ENCODE results near the gene KIF6.

The KIF6 gene

DNA sequence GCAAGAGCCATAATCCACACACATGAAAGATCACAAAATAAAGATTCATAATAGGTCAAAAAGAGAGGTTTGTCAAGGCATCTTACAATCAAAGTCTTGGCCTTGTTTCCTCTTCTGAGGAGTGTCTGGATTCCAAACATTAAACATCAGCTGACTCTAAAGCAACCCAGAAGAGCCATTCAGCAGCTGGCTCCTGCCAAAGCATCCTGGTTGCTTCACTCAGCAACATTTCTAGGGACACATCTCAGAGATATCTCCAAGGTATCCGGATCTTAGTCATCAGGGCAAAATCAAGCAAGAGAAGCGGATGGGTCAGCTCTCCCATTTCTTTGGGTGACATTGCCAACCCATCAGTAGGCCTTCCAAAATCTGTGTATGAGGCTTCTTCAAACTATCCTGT lies 139.6 kb downstream of the KIF6 start:
- DNase-seq: no peak

DNA sequence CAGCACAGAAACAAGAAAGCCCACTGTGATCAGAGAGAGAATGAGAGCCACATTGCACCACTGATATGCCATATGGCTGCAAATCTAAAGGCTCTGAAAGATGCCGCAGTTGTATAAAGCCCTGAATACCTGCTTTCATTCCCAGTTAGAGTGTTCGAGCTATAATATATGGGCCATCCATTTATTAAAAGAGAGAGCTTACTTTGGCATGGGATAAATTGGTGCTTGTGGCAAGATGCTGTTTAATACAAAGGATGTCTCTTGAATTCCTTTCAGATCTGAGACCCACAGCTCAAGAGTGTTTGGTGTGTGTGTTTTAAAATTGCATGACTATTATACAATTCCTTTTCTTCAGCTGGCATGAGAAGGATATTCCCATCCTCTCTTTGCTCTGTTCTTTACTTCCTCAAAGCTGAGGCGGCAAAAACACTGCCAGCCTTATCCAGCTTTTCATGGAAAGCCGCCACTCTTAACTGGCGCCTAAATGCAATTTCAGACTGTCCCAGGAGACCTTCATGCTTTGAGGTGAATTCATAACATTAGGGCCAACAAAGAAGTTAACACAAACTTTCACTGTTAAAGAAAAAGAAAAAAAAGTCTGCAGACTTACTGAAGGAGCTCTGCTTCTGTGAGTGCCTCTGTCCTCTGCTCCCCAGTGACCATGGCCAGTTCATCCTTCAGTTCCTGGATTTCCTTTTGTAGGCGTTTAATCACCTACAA lies 147.6 kb downstream of the KIF6 start:
- DNase-seq: no peak

DNA sequence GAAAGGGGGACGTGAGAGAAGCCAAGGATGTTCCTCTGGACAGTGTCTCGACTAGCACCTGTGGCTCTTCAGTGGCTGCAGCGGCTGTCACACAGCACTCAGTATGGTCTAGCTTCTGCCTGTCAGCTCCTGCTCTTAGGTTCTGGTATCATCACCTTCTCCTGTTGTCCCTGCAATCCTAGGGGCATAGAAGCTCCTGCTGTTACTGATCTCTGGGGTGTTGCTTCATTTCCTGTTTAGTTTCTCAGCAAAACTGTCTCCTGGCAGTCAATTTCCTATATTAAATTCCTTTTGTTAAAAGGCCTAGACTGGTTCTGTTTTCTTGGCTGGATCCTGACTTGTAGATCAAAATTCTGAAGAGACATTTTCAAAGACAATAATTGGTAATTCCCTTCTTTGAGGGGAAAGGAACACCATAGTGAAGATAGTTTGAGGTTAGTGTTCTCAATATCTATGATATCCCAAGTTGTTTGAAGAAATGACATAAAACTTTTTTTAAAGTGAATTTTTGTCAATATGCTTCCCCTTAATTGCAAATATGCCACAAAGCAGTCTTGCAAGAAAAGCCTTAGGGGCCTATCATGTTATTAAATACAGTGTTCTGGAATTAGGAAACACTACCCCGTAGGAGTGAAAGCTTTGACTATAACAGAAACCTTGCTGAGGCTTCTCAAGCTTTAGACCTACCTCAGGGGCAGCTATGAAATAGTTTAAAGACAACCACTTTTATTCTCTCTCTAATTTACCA lies 148.5 kb downstream of the KIF6 start:
- DNase-seq: no peak

DNA sequence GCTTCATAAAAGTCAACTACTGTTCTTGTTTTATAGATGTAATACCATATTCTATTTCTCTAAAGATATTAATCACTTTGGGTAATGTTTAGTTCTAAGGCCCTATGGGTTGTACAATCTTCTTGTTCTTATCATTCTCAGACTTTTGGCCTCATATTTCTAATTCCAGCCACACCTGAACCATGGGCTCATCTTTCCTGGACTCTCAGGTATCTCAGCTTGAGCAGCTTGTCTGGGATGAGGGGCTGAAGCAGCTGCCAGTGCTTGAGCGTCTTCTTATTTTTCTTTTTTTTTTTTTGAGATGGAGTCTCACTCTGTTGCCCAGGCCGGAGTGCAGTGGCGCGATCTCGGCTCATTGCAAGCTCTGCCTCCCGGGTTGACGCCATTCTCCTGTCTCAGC lies 150.2 kb downstream of the KIF6 start:
- DNase-seq: no peak

DNA sequence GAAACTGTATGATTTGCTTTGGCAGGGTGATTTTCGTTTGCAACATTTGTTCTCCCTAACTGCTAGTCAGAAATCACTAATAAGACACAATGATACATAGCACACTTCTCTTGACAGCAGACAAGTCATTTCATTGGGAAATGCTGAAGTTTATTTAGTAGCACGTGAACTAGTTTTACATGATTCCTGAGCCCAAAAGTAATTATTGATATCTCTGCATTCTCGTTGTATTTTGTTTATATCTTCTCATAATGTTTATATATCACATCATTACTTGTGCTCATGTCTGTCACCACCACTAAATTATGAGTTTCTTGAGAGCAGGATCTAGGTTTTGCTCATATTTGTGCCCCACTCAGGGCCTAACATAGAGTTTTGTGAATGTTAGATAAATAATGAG lies 151.7 kb downstream of the KIF6 start:
- DNase-seq: no peak

DNA sequence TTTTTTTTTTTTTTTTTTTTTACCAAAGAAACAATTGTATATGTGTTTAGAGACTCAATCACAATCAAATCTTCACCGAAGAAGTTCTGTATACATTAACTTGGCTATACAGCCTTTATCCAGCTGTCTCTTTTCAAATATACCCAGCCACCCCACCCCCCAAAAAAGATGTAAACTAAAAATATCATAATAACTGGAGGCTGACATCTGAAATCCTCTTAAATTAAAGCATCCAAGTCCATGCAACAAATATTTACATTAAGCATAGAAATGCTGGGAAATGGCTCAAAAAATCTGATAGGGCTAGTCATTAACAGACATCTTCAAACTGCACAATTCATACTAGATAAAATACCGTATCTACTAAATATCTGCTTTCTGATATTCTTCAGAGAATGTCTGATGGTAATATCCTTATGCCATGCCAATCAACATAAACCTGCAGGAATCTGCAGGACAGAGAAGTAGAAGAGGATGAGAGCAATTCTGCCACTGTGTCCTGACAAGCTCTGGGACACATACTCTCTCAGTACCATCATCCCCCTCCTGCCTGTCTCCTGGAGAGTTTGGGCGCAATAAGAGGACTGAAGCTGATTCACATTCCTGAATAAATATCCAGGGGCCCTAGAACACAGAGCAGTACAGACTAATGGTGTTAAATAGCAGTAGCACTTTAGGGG lies 152.4 kb downstream of the KIF6 start:
- no peak for DNase-seq

DNA sequence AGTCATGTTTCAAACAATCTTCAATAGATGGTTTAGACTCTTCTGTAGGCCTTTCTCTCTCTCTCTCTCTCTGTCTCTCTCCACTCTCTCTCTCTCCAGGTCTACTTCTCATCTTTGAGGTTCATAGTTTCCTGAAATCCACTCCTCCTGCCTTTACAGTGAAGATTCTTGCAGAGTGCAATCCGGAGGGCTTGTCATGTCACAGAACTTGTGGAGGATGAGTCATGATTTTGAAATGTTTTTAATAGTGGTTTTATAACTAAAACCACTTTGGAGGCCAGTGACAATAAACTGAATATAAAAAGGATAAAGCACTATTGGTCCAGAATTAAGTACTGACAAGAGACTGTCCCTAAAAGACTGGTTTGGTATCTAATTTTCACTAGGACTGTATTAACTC lies 156.3 kb downstream of the KIF6 start:
- no peak for DNase-seq

DNA sequence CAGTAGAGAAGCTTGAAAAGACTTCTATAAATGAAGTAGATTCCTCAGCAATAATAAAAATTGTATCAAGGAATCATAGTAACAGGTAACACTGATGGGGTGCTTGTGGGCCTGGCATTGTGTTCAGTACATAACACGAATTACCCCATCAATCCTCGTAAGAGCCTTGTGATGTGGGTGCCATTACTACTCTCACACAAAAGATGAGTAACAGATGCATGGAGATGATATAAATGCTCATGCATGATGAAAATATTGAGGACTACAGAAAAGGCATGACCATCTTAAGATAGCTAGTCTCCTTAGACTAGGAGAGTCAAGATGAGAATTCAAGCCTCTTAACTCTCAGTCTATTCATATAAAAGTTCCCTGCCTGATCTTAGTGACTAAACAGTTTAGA lies 158.1 kb downstream of the KIF6 start:
- no peak for DNase-seq

DNA sequence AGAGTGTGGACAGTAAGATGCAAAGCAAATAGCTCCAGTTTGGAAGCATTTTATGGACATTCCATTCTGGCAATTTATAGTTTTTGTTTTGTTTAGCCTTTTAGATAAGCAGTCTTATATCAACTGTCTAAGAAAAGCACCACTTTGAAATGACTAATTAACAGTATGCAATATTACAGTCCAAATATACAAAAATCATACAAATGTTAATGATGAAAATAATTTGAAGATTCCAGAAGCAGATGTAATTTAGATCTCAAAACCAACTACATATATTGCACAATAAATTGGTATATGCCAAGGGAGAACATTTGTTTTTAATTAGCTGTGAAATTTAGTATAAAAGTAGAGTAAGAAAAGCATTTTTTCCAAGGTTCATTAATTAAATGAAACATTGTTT lies 158.8 kb downstream of the KIF6 start:
- DNase-seq: no peak

DNA sequence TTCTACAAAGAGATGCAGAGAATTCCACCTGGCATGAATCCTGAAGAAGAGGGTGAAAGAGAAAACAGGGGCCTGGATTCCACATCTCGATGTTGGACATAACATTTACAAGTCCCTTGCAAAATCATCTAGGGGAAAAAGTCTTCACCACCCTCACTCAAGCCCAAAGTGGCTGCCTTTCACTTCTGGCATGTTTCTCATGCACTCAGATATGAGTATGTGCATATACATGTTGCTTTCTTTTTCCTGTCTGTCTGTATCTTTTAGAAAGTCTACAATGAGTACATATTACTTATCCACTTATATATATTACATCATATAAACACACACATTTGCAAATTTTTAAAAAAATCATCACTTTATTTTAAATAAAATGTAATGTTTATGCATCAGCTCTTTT lies 159.3 kb downstream of the KIF6 start:
- no peak for DNase-seq

DNA sequence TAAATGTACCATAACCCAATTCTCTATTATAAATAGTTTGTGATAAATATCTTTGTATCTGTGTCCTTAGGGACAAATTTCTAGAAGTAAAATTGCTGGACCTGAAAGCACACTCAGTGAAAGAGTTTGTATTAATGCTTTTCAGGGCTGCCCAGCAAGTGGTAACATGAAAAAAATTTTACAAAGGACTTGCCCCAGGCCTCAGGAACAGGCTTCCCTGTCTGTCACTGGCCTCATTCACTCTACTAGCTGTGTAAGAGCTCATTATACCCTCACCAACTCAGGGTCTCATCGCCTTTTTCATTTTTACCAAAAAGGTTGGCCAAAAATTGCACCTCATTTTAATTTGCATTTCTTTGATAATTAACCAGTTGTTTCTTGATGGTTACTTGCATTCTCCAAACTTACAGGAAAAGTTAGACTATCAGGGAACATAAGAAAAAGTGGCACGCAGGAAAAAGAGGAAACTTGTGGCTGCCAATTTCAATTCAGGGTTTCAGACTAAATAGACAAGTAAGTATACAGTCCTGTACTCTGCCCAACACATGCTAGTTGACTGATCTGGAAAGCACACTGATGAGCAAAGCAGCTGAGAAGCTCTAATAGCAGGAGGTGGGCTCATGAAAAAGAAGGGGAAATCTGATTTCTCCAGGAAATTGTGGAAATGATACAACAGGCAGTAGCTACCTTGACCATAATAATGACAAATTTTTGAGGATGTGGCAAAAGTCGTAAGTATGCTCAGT lies 161.5 kb downstream of the KIF6 start:
- no peak for DNase-seq

DNA sequence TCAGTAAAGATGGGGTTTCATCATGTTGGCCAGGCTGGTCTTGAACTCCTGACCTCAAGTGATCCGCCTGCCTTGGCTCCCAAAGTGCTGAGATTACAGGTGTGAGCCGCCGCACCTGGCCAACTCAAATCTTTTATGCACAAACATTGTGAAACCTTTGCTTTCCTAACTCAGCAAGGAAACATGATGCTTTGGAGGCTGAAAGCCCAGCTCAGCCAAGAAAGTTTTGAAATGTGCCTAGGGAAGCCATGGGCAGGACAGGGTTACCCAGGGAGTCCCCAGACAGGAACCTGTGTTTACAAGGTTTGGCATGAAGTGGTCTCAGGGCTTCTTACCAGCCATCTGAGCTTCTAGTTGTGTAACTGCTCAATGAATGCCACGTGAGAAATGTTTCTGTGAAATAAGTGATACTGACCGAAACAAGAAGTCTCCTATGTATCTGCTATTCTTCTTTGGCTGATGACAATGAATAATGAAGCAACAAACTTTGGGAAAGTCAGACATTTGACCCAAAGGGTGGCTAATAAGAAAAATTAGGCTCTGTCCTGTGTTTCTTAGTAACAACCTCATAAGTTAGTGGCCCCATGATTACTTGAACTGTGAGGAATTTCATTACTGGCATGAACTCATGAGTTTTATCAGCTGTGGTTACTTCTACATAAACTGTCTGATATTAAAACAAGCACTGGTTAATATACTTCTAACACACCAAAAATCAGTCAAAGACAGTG lies 163.5 kb downstream of the KIF6 start:
- DNase-seq: no peak

DNA sequence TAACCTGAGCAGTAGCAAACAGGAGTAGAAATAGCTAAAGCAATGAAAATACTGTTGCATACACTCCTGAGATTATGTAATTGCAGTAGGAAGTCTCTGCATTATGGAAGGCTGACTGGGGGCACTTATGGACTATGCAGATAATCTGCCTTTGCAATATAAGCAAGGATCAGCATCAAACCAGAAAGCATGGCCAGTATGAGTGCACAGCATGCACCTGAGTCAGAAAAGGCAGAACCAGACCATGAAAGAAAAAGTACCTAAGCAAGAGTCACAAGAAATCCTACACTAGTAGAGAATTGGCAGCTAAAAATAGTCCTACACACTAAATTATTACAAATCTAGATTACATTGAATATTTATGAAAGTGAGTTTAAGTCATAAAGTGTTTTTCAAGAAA lies 164.3 kb downstream of the KIF6 start:
- no peak for DNase-seq

DNA sequence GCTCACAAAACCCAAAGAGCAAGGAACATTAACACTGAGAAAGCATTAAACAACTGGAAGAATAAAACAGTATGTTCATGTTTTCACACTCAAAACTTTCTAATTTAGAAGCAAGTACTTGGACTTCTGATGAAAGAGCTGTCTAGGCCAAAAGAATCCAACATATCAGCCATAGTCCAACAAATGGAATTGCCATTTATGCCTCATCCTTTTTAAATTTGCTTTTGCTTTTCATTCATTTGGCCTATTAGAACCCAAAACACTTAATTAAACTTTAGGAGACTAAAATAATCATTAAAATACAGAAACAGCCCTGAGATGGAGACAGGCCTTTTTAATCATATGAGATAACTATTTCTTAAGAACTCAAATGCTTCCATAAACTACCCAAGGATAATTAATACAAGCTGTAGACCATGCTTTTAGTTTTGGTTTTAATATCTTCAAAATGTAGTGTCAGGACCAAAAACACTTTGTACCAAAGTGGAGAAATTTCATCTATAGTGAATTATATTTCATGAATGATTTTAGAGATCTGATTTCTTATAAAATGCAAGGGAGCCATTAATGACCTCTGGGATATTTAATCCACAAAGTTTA lies 166.5 kb downstream of the KIF6 start:
- no peak for DNase-seq

DNA sequence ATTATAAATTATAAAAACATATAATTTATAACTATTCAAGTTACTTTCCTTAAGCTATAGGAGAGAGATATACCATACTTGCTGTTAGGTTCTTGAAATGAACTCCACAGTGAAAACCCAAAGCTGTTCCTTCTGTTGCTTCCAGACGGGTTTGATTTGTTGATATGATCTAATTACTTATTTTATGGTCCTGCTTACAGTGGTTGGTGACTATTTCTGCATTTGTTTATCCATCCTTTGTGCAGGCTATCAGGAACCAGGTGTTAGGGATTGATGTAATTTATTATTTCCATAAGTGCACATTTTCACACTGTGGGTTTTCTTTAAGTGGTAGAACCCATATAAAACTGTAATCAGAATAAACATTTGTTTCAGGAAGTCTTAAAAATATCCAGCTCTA lies 167.1 kb downstream of the KIF6 start:
- DNase-seq: no peak

DNA sequence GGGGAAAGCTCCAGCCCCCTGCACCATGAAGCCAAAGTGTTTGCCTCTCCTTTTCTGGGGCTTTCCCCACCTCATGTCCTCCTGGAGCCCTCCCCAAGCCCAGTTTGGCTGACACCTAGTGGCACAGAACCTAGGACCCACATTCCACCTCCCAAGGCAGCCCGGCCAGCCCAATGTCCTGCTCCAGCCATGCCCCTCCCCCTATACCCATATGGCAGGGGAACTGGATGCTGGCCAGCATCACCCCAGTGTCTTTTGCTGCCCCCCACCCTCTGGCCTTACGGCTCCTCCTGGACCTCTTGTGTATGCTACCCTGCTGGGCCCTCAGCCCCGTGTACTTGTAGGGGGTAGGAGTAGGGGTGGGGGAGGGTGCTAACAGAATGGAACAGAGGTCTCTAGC lies 170.1 kb downstream of the KIF6 start:
- DNase-seq: no peak

DNA sequence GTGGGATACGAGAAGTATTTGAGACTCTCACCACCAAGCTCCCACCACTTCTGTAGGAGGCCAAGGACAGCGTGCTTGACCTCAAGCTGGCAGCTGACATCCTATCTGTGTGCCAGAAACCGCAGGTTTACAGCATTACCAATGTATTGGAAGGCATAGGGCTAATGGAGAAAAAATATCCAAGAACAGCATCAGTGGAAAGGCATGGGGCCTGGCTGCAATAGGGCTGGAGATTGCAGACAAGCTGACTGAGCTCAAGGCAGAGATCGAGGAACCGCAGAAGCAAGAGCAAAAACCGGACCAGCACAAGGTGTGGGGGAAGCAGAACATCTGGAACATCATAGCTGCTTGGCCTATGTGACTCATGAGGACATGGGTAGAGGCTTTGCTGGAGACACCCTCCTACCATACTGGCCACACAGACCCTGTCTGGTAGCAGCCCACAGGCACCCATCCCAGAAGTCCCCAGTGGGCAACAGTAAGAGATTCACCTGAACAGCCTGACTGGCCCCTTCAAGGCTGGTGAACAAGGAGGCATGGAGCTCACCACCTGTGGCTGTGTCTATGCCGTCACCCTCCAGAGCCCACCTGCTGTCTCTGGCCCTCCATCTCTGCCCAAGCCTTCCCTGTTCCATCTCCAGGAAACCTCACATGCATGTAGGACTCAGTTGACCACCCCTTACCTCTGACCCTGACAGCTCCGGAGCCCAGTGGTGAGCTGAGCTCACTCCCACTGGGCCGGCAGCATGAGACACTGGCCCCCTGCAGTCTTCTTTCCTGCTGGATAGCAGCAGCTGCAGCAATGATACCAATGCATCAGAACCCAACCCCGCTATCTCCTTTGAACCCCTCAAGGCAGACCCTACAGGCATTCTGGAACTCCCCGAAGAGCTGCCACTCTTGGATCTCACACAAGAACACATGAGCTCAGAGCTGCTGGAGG lies 171.1 kb downstream of the KIF6 start:
- no peak for DNase-seq

DNA sequence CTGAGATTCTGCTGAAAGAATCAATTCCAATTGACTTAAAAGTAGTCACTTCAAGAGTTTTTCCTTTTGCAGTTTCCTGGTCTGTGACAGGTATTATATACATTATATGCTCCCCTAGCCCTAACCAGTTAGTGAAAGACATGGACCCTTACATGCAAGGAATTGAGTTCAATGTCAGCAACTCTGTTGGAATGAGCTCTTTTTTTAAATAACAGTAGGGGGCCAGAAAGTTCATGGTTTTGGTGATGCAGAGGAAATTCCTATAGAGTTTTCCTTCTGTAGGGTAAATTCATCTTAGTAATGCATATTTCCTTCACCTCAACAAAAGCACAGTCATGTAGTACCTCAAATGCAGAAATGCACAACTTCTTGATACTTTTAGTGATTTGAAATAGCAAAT lies 172.2 kb downstream of the KIF6 start:
- no peak for DNase-seq

DNA sequence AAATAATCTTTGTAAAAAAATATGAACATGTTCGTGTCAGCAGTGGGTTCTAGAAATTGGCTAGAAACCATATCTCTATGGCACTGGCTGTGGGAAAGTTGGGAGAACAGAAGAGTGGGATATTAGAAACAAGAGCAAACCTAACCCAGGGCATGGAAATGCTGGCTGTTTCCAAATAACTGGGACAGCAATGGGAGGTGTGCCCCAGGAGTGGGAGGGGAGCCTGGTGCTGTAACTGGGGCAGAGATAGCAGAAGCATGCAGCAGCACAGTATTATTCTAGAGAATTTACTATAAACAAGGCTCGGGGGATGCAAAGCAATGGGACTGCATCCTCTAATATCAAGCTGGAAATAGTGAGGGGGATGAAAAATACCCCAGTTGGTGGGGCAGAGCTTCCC lies 175.0 kb downstream of the KIF6 start:
- DNase-seq: no peak

DNA sequence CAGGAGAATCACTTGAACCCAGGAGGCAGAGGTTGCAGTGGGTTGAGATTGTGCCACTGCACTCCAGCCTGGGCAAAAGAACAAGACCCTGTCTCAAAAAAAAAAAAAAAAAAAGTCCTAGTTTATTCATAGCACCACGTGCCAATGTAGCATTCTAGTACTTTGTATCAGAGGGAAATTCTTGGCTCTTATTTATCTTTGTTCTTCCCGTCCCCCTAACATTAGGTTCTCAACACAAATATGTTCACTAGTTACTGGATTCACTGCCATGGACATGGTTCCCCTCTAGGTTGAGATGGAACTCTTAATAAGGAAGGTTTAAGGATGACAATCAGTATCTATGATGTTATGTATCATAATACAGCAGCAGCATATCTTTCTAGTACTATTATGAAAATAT lies 178.5 kb downstream of the KIF6 start:
- DNase-seq: no peak

DNA sequence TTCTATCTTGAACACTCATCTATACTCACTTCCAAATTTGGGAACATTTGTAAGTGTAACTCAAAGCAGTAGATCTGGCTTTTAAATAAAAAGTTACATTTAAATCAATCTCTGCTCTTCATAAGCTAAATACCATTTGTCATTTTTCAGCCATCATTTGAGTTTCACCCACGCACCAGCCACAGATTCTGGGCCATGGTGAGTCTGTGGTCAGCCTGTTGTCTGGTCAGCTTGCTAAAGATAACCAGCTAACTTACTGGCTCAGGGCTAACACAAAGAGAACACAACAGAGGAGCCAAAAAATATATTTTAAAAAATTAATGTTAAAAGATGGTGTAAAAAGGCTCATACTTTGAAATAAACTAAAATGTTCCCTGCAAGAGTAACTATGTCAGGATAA lies 181.3 kb downstream of the KIF6 start:
- no peak for DNase-seq
